ENCODE results near the gene EPS8L2. TPM values are rescaled to one million over a fixed set of nuclear protein-coding genes. Genes with fewer than 3 reads are reported as not detected.

EPS8L2 gene
- total RNA-seq, 1 experiment from 2014 or later = 0.90 TPM

DNA sequence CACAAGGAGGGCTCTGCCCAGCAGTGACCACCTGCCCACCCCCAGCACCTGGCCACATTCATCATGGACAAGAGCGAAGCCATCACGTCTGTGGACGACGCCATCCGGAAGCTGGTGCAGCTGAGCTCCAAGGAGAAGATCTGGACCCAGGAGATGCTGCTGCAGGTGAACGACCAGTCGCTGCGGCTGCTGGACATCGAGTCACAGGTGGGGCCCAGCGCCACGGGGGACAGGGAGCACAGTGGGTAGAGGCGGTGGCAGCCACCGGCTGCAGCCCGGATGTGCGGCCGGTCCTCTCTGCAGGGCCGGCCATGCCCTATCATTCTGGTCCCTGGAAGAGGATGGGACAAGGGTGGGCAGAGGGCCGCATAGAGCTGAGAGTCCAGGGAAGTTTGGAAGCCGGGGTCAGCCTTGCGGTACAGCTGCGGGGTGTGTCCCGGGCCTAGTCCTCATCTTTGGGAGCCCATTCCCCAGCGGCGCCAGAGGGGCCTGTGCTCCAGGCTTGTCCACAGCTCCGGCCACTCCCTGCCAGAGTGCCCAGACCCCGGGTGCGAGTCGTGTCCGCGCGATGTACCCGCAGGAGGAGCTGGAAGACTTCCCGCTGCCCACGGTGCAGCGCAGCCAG lies 14.1 kb downstream of the EPS8L2 start:
- no peaks in the 10 kb centered on the region for H3K36me3 ChIP-seq (ENCODE audit: insufficient read depth, low read length, poor library complexity, severe bottlenecking)
- H3K9me3 ChIP-seq (ENCODE audit: low read depth, low read length, poor library complexity, severe bottlenecking) = no peaks in the 10 kb centered on the region
- intact Hi-C loops (cut with micrococcal nuclease; ENCODE audit: unreplicated experiment) = loop anchor here (5.0 to 10.0 kb wide), 2 partner anchors 58 to 165 kb away; no protein-coding TSS in a partner anchor
- no peak overlapping the region for H3K4me3 ChIP-seq (ENCODE audit: low read depth, low read length, poor library complexity, severe bottlenecking)
- no TSS peak for BruUV-seq (replicated peaks)
- H3K4me1 ChIP-seq (ENCODE audit: insufficient read depth, low read length, poor library complexity, severe bottlenecking) = no peaks in the 10 kb centered on the region
- ChIA-PET CTCF (interaction anchor here (0.6 kb wide), 1 partner anchor 8 kb away, joined by 3 read pairs; no protein-coding TSS in a partner anchor), POLR2A (ENCODE audit: low non-redundant PET) (no interaction called here)
- DNase-seq (ENCODE audit: low spot score) = no peak
- TF ChIP-seq, protein P1, sequence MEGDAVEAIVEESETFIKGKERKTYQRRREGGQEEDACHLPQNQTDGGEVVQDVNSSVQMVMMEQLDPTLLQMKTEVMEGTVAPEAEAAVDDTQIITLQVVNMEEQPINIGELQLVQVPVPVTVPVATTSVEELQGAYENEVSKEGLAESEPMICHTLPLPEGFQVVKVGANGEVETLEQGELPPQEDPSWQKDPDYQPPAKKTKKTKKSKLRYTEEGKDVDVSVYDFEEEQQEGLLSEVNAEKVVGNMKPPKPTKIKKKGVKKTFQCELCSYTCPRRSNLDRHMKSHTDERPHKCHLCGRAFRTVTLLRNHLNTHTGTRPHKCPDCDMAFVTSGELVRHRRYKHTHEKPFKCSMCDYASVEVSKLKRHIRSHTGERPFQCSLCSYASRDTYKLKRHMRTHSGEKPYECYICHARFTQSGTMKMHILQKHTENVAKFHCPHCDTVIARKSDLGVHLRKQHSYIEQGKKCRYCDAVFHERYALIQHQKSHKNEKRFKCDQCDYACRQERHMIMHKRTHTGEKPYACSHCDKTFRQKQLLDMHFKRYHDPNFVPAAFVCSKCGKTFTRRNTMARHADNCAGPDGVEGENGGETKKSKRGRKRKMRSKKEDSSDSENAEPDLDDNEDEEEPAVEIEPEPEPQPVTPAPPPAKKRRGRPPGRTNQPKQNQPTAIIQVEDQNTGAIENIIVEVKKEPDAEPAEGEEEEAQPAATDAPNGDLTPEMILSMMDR (conservative IDR thresholded peaks at IDR 0.05; ENCODE audit: low read depth, low read length) = no peak
- TF ChIP-seq EZH2 (IDR thresholded peaks at IDR 0.05; ENCODE audit: borderline replicate concordance, low read depth, low read length, poor library complexity, severe bottlenecking) = no peak
- H3K27me3 ChIP-seq (replicated peaks; ENCODE audit: insufficient read depth, low read depth, low read length, poor library complexity) = peaks cover 32% of the 10 kb centered on the region
- no peak overlapping the region for H3K27ac ChIP-seq (ENCODE audit: low read depth, low read length, poor library complexity, severe bottlenecking)

DNA sequence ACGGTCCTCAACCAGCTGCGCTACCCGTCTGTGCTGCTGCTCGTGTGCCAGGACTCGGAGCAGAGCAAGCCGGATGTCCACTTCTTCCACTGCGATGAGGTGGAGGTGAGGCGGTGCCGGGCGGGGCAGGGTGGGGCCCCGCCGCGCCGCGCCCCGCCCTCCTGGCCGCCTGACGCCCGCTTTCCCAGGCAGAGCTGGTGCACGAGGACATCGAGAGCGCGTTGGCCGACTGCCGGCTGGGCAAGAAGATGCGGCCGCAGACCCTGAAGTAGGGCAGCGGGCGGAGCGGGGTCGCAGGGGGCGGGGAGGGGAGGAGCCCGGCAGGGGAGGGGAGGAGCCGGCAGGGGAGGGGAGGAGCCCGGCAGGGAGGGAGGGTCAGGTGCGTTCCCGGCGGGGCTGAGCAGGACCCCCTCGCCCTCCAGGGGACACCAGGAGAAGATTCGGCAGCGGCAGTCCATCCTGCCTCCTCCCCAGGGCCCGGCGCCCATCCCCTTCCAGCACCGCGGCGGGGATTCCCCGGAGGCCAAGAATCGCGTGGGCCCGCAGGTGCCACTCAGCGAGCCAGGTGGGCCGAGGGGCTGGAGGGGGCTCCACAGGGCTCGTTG lies 14.7 kb downstream of the EPS8L2 start:
- Histone ChIP-seq H3K36me3 (ENCODE audit: insufficient read depth, low read length, poor library complexity, severe bottlenecking) (no peaks in the 10 kb centered on the region), H3K9me3 (ENCODE audit: low read depth, low read length, poor library complexity, severe bottlenecking) (no peaks in the 10 kb centered on the region), H3K27me3 (replicated peaks; ENCODE audit: insufficient read depth, low read depth, low read length, poor library complexity) (peaks cover 38% of the 10 kb centered on the region), H3K4me1 (ENCODE audit: insufficient read depth, low read length, poor library complexity, severe bottlenecking) (no peaks in the 10 kb centered on the region), H3K27ac (ENCODE audit: low read depth, low read length, poor library complexity, severe bottlenecking) (no peak overlapping the region), H3K4me3 (ENCODE audit: low read depth, low read length, poor library complexity, severe bottlenecking) (no peak overlapping the region)
- intact Hi-C loops (cut with micrococcal nuclease; ENCODE audit: unreplicated experiment) = loop anchor here (5.0 to 10.0 kb wide), 2 partner anchors 58 to 166 kb away; no protein-coding TSS in a partner anchor
- POLR2A ChIA-PET (ENCODE audit: low non-redundant PET) = no interaction called here
- CTCF ChIA-PET = interaction anchor here (0.6 kb wide), 1 partner anchor 8 kb away, joined by 3 read pairs; no protein-coding TSS in a partner anchor
- no TSS peak for BruUV-seq (replicated peaks)
- TF ChIP-seq, protein P1 (conservative IDR thresholded peaks at IDR 0.05; ENCODE audit: low read depth, low read length) = no peak
- TF ChIP-seq EZH2 (IDR thresholded peaks at IDR 0.05; ENCODE audit: borderline replicate concordance, low read depth, low read length, poor library complexity, severe bottlenecking) = no peak
- no peak for DNase-seq (ENCODE audit: low spot score)

DNA sequence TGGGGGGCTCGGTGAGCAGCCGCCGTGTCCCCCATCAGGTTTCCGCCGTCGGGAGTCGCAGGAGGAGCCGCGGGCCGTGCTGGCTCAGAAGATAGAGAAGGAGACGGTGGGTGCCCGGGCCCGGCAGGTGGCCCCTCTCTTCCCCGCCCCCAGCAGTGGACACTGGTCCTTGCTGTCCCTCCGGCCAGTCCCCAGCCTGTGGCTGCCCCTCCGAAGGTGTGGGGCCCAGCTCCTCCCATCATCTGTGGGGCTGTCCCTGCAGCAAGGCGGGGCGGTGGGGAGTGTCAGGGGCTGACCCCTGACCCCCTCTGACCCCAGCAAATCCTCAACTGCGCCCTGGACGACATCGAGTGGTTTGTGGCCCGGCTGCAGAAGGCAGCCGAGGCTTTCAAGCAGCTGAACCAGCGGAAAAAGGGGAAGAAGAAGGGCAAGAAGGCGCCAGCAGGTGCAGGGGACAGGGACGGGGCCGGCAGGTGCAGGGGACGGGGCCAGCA lies 15.3 kb downstream of the EPS8L2 start:
- intact Hi-C loops (cut with micrococcal nuclease; ENCODE audit: unreplicated experiment) = loop anchor here (5.0 to 10.0 kb wide), 2 partner anchors 59 to 166 kb away; no protein-coding TSS in a partner anchor
- H3K27ac ChIP-seq (ENCODE audit: low read depth, low read length, poor library complexity, severe bottlenecking) = no peak overlapping the region
- H3K4me1 ChIP-seq (ENCODE audit: insufficient read depth, low read length, poor library complexity, severe bottlenecking) = no peaks in the 10 kb centered on the region
- ChIA-PET POLR2A (ENCODE audit: low non-redundant PET) (no interaction called here), CTCF (no interaction called here)
- no TSS peak for BruUV-seq (replicated peaks)
- no peaks in the 10 kb centered on the region for H3K36me3 ChIP-seq (ENCODE audit: insufficient read depth, low read length, poor library complexity, severe bottlenecking)
- peaks cover 40% of the 10 kb centered on the region for H3K27me3 ChIP-seq (replicated peaks; ENCODE audit: insufficient read depth, low read depth, low read length, poor library complexity)
- no peaks in the 10 kb centered on the region for H3K9me3 ChIP-seq (ENCODE audit: low read depth, low read length, poor library complexity, severe bottlenecking)
- no peak for DNase-seq (ENCODE audit: low spot score)
- H3K4me3 ChIP-seq (ENCODE audit: low read depth, low read length, poor library complexity, severe bottlenecking) = no peak overlapping the region
- peak; percentile 48 for TF ChIP-seq EZH2 (IDR thresholded peaks at IDR 0.05; ENCODE audit: borderline replicate concordance, low read depth, low read length, poor library complexity, severe bottlenecking)
- TF ChIP-seq, protein P1 (conservative IDR thresholded peaks at IDR 0.05; ENCODE audit: low read depth, low read length) = no peak

Measured in A673 (cell line).